Prostate gland (tissue), 2 donors: ENCODE data around the gene INPP5A.

Source experiments
- CTCF ChIP-seq, 4 experiments: fragments of 200-600 bp in 2 of 4; fragments of 450-650 bp in 2 of 4; sonication (generic) in 2 of 4; IDR thresholded peaks; 1 replicate in 3 of 4; 2 replicates in 1 of 4; pipeline ENCODE4 v1.5.1; 2016 to 2019; ENCODE audit warnings: antibody characterized with exemption in 4 of 4, mild to moderate bottlenecking in 2 of 4, moderate library complexity in 2 of 4
- POLR2A ChIP-seq: fragments of 450-650 bp; IDR thresholded peaks from one replicate; pipeline ENCODE4 v1.6.1; 2016; ENCODE audit warnings: antibody characterized with exemption, mild to moderate bottlenecking
- POLR2AphosphoS5 ChIP-seq: sonication (generic); formaldehyde crosslinking; IDR thresholded peaks from one replicate; pipeline ENCODE4 v1.6.1; 2017; ENCODE audit warnings: antibody characterized with exemption

- TF ChIP-seq CTCF (IDR thresholded peaks at IDR 0.05), result no peak
- no peak for TF ChIP-seq POLR2A
- no peak for TF ChIP-seq POLR2AphosphoS5
Observed at GRCh38 chr10:132643709-132644526, 106.3 kb downstream of the INPP5A start.
